Activated CD4-positive, alpha-beta T cell treated with anti-CD3 and anti-CD28 coated beads for 48 hours (primary cell): ENCODE data around the gene ZC3H12D.
"Not testable (repeated sequence)": the region's sequence is repeated elsewhere in the genome, so short reads cannot be mapped to it uniquely, and the experiment has no call there.

Source experiments
- DNase-seq: peaks from one replicate; pipeline ENCODE4 v3.0.0-alpha.2; 2020

ZC3H12D gene

GRCh38 chr6:149484733-149485700 is at the start of gene ZC3H12D:
TSS of gene ZC3H12D (minus strand) at chr6:149485014. CDS start at chr6:149474543, 10,471 bp downstream.
- peak; percentile 85 for DNase-seq

GRCh38 chr6:149529650-149530049 is 44.8 kb upstream of the ZC3H12D start:
- DNase-seq = no peak

DNA sequence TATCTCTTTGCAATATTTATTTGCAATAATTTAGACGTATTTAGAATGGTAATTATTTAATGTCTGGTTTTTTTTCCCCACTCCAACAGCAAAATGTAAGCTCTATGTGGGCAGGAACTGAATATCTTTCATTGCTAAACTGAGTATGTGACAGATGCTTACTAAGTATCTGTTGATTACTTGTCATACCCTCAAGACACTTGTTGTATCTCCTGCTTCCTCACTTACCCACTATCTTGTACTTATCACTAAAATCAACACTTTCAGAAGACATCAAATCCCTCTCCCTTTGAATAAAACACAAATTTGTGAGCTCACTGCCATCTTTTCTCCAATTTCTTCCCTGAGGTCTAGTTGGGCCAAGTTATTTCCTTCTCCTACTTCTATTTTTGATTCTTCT is 30.7 kb upstream of the ZC3H12D start:
- no peak for DNase-seq

DNA sequence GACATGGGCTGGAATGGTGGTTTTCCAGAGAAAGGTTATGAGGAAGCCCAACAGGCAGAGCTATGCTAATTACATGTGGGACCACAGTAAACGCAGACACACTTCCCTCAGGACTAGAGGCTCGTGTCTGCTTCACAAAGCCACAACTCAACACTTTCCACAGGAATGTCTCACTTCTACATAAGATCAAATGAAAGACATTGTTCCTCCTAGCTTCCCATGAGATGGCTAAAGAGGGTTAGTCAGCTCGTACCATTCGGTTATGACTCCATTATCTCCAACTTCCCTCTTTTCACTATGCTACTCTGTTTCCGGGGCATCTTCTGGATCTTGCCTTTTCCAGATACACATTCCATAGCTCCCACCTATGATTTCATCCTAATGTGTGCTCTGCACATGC is 29.1 kb upstream of the ZC3H12D start:
- no peak for DNase-seq

DNA sequence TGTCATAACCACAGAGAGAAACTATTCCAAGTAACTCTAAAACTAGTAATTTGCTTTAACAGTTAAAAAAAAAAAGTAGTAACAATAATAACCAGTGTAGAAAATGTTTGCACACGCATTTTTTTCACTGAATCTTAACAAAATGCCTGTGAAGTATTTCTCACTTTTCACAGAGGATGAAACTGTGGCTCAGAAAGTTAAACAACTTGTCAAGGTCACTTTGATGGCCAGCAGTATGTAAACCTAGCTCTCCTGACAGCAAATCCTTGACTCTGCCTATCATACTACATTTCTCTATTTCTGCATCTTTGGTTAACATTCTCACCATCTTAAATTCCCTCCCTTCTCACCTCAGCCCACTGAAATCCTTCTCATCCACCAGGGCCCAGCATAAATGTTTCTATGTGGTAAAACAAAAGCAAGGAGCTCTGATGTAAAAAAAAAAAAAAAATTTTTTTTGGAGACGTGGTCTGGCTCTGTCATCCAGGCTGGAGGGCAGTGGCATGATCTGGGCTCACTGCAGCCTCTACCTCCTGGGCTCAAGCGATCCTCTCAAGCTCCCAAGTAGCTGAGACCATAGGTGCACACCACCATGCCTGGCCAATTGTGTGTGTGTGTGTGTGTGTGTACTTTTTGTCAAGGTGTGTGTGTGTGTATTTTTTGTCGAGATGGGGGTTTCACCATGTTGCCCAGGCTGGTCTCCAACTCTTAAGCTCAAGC is 26.1 kb upstream of the ZC3H12D start:
- DNase-seq = no peak

GRCh38 chr6:149508485-149508884 is 23.7 kb upstream of the ZC3H12D start:
- peak; percentile 40 for DNase-seq

GRCh38 chr6:149503872-149504271 is 19.1 kb upstream of the ZC3H12D start:
- no peak for DNase-seq

DNA sequence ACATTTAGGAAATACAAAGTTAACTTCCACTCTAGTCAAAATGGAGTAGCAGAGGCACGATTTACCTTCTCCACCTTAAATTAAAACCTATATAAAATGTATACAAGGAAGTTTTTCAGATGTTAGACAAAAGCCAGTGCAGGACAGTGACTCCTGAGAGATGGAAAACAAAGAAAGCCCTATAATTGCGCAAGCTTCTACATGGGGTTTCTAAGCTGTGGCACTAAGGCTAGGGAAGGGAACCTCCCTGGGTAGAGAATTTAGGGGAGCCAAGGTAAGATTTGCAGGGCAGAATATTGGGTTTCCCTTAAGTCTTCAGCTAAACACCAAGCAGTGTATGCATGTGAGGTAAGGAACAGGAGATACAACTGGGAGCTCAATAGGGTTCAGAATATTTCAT is 18.5 kb upstream of the ZC3H12D start:
- no peak for DNase-seq

- no peak for DNase-seq
Measured at GRCh38 chr6:149501768-149502167, 17.0 kb upstream of the ZC3H12D start.

DNA sequence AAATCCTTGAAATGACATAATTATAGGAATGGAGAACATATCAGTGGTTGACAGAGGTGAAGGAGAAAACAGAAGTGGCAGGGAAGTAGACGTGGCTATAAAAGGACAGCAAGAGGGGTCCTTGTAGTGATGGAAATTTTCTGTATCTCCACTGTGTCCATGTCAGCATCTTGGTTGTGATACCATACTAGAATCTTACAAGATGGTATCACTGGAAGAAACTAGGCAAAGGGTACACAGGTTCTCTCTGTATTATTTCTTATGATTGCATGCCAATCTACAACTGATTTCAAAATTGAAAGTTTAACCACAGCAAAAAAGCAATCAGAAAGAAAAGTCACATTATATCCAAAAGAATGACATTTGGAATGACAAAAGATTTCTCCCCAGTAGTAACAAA is 16.4 kb upstream of the ZC3H12D start:
- DNase-seq = no peak

DNA sequence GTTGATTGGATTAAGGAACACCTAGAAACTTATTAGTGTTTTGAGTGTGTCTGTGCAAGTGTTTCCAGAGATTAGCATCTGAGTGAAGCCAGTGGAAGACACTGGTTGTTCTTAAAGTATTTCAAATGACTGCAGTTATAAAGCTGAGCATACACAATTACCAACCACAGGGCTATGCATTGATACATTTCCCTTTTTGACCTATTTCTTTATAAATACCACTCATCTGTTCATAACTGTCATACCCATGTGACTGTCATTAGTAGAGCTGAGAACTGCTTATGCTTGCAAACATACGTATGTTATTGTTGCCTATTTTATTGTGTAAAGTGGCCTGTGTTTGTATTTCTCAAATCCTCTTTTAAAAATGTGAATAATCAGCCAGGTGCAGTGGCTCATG is 15.3 kb upstream of the ZC3H12D start:
- no peak for DNase-seq

- no peak for DNase-seq
Measured at GRCh38 chr6:149499066-149499465, 14.3 kb upstream of the ZC3H12D start.

DNA sequence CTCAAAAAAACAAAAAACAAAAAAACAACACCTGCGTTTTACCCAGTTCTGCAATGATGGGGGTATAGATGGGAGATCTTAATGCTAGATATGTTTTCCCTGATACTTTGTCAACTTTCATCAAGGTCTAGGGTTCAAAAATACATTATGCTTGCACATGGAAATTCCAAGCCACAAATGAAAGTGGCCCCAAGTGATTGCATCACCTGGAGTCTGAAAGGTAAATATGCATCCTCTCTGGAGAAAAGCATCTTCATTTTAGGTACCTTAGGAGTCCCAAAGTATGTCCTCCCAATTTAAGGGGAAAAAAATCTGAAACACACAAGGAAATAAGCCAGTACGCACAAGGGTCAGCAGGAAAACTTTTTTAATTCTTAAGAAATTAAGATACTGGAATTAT is 12.6 kb upstream of the ZC3H12D start:
- DNase-seq = no peak

DNA sequence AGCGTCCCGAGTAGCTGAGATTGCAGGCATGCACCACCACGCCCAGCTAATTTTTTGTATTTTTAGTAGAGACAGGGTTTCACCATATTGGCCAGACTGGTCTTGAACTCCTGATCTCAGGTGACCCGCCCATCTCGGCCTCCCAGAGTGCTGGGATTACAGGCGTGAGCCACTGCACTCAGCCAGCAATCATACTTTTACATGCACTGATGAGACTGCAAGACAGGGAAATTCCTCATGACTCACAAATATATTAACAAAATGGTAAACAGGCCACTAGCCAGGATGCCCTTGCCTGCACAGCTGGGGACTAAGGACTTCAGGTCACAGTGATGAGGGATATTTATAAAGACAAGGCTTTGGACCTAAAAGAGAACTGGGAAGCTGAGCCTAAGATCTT is 11.8 kb upstream of the ZC3H12D start:
- not testable (repeated sequence) for DNase-seq

- not testable (repeated sequence) for DNase-seq
Measured at GRCh38 chr6:149495349-149496016, 10.7 kb upstream of the ZC3H12D start.

GRCh38 chr6:149494810-149495209 is 10.0 kb upstream of the ZC3H12D start:
- peak; percentile 59 for DNase-seq

DNA sequence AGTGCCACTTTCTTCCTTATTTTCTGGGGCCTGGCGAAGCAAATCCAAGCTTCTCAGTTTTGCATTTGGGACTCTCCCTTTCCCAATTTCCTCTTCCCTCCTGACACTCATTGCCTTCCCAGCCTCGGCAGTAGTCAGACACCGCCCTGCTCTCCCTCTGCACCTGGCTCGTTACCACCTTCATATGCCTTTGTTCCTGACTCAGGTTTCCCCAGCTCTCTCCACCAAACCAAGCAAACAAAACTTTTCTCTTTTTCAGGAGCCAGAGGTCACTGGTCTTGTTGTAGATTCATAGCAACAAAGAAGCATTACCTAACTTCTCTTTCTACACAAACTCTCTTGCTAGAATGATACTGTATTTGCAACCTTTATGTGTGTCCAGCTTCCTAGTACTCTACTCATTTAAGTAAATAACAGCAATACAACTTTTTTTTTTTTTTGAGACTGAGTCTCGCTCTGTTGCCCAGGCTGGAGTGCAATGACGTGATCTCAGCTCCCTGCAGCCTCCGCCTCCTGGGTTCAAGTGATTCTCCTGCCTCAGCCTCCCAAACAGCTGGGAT is 9.0 kb upstream of the ZC3H12D start:
- DNase-seq = no peak

GRCh38 chr6:149492798-149493343 is 8.1 kb upstream of the ZC3H12D start:
- no peak for DNase-seq

DNA sequence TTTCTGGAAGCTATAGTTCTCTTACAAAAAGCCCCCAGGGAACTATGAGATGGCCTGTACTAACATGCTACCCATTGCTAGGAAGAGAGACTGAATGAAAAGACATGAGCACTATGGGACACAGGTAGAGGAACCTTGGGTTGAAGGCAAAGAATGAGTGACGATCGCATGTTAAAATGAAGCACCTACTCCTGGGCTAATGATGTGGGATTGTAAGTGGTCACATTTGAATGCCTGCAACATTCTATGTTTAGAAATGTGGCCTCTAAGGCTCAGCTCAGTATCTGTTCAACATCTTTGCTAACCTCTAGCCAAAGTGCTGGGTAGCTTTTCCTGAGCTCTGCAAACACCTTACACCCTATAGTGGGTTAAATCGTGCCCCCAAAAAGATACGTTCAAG is 5.2 kb upstream of the ZC3H12D start:
- DNase-seq = no peak

GRCh38 chr6:149488815-149489214 is 4.0 kb upstream of the ZC3H12D start:
- DNase-seq = peak; percentile 49

GRCh38 chr6:149487316-149487715 is 2.5 kb upstream of the ZC3H12D start:
- no peak for DNase-seq

- no peak for DNase-seq
Measured at GRCh38 chr6:149483849-149484655, 762 bp downstream of the ZC3H12D start.
